HG03108 (cell line): ENCODE data around the gene PSD4.

ENCODE experiments used
- ATAC-seq: cut with Tn5 transposase; IDR thresholded peaks from one replicate; pipeline ENCODE4 v1.9.1; 2021; ENCODE audit warnings: moderate library complexity; ENCODE audit not compliant: unreplicated experiment

The PSD4 gene

DNA sequence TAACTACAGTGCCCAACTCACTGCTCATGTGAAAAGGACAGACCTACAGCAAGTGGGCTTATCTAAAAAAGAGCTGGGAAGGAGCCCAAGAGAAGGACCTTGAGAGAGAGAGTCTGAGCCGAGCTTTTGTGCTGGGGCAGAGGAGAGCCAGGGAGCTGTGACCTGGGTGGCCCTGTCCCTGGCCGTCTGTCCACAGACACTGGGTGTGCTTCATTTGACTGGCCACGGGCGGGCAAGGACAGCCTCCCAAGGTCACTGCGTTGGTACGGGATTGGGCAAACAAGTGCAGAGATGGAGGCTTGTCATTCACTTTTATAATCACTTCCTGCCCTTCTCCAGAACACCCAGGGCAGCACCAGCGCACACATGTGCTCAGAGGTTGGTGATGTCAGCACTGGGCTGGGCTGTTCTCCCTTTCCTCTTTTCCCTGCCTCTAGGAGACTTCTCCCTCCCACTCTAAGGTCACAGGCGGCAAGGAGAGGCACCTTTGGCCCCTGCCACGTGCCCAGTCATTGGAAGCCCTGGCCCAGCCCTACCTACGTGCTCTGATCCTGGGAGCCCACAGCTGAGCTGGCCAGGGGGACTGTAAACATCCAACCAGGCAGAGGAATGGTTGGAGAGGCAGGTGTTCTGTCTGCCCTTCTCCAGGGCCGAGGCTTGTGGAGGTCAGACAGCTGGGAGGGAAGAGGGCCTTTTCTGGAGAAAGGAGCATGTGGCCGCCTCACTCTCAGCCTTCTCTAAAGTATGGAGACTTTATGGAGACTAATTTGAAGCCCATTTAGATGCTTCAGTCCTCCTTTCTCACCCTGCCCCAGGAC is 6.4 kb upstream of the PSD4 start:
- ATAC-seq, result no peak

DNA sequence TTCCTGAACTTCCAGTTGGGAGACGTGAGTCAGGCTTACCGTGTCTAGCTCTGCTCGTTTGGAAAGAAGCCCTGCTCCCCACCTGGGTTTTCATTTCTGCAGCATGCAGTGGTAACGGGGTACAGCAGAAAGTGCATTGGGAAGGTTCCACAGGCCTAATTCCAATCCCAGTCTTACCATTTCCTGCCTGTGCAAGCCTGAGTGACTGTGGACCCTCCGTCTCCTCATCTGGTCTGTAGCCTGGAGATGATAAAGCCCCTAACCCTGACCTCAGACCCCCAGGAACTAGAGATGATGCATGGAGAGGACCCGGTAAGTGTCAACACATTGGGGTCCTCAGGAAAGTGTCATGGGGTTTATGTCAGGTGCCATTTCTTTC is 5.8 kb upstream of the PSD4 start:
- ATAC-seq, result no peak

DNA sequence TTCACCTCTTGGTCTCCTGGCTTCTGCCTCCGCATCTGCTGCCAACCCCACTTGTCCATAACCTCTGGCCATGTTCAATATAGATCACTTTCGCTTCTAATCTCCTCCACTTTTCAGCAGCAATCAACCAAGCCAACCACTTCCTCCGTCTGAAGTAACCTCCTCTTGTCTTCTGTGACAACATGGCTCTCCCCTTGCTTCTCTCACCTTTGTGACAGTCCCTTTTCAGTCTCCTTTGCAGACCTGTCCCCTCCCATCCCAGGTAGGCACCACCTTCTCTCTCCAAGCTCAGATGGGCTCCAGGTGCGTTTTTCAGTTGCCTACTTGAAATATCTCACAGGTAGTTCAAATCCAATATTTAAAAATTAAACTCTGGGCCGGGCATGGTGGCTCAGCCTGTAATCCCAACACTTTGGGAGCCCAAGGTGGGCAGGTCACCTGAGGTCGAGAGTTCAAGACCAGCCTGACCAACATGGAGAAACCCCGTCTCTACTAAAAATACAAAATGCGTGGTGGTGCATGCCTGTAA is 4.7 kb upstream of the PSD4 start:
- no peak for ATAC-seq

DNA sequence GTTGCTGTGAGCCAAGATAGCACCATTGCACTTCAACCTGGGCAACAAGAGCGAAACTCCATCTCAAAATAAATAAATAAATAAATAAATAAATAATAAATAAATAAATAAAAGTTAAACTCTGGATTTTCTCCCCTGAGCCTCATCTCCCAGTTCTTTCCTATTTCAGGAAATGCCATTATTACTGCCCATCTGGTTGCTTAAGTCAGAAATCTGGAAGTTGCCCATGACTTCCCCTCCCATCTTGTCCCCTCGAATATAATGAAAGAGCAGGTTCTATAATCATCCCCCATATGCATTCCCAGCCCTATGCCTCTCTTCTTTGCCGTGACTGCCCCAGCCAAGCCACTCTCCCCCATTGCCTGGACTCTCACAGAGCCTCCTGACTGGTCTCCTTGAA is 4.2 kb upstream of the PSD4 start:
- ATAC-seq, result no peak

DNA sequence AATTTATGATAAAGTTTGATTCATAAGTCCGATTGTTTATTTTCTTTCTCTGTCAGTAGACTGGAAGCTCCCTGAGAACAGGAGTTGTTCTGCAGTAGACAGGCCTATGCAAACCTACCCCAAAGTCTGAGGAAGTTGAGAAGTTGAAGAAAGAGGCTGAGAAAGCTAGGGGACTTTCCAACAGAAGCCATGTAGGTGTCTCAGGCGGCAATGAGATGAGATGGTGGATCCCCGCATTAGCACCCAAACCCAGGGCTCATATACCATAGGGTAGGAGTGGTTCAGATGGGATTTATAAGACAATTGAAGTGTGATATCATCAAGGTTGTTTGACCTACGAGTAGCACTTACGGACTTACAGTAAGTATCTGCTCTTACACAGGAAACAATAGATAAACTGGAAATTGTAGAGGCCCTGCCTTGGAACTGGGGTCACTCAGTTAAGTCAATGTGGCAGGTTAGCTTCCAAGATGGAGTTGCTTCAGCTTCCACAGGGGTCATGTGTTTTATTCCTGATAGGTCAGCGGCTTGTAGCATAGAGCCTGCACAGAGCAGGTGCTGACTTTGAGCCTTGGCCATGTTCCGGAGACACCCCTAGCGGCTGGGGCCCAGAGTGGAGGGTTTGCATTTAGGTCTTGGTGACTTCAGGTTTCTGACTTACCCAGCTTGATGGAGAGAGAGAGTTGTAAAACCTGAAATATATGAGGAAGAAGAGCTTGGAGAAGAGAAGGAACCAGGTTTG is 2.3 kb upstream of the PSD4 start:
- no peak for ATAC-seq

DNA sequence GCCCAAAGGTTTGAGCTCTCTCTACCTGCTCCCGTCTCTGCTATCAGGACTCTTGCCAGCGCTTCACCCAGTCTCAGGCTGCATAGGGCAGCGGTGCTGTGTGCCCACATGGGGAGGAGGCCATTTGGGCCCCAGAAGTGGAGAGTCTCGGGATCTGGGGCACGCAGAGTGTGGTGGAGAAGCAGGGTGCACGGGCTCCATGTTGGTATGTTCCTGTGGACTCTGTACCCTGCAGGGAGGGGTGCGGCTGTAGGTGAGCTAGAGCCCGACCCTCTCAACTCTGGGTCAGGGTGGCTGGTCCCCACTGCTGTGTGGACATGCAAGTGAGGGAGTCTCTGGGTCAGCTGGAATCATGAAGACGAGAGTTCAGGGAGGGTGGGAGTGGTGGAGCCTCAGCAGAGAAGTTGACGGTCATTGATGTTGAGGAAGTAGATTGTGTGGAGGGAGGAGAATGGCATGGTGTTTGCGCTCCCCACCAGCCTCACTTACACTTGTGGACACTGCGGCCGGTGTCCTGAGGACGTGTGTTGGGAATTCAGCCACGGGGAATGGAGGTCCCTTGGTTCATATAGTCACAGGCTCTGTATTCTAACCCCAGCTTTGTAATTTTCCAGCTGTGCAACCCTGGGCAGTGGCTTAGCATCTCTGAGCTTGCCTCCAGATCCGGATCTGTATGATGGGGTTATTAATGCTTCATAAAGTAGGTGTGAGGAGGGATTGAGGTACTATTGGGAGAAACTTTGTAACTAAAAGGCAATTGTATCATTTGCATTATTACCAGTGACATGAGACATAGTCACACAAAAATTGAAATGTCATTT is 840 bp upstream of the PSD4 start:
- no peak for ATAC-seq

DNA sequence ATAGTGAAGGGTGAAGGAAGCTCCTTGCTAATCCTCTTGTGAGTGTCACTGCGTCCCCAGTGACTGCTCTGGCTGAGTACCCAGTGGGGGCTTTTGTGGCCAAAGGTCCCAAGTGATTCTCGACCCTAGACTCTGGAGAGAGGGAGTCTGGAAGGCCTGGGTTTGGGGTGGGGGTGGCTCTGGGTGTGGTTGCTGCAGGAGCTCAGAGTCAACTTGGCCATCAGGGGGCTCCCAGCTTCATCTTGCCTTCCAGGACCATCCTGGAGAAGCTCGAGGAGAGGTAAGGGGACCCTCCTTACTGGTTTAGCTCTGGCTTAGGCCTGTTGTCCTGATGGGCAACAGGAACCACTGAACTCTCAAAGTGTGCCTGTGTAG is 592 bp downstream of the PSD4 start:
- no peak for ATAC-seq

DNA sequence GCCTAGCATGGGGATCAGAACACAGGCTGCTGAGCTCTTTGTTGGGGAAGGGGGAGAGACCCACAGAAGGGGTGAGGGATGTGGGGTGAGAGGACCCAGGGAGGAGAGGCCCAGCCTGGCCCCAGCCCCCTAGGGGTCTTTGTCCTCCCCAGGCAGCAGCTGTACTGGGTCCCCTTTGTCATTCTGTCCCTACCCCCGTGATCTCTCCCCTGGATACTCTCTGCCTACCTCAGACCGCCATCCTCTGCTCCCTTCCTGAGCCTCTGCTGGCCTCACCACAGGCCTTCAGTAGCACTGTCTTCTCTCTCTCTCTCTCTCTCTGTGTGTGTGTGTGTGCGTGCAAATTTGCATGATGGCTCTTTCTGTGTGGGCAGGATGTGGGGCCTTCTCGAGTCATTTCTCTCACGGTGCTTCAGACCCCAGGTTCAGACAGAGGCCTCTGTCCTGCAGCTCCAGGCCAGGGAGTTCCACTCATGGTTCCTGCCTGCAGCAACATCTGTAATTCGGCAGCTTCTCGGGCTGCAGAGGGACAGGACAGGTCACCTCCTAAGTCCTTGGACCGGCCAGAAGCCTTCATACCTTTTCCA is 1.4 kb downstream of the PSD4 start:
- ATAC-seq, result peak; percentile 47

DNA sequence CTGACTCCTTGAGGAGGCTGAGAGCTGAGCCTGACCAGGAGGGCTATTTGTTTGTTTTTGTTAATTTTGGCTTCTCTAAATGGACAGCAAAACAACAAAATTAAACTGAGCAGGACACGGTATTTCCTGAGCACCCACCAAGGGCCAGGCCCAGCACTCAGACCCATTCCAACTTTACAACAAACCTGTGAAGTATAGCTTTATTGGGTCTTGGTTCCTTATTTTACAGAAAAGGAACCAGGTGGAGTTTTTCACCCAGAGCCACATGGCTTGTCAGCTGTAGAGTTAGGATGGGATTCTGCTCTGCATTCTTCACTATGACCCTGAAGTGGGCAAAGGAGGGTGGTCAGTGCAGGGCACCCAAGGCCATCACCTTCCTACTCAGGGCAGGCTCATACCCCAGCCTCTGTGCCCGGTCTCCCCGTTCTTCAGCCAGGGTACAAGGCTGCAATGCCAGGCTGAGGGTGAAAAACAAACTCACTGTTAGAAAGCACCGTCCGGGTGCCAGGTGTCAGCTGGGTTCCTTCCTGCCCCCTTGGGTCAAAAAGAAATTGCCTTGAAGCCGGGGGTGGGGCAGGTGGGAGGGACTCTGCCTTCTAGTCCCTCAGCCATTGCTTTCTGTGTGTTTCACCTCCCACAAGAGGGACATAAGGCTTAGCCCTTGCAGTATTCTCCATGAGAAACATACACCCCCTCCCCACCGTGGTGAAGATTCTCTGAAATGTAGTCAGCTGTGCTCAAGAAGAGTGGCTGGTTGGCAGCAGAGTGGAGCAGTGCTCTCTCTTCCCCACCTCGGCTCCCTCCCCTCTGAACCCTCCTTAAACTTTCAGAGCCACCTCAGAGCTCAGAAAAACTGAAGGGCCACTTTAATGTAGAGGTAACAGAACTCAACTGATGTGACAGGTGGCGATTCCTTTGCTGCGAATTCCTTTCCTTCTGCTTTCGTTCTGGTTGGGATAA is 2.2 kb downstream of the PSD4 start:
- no peak for ATAC-seq

DNA sequence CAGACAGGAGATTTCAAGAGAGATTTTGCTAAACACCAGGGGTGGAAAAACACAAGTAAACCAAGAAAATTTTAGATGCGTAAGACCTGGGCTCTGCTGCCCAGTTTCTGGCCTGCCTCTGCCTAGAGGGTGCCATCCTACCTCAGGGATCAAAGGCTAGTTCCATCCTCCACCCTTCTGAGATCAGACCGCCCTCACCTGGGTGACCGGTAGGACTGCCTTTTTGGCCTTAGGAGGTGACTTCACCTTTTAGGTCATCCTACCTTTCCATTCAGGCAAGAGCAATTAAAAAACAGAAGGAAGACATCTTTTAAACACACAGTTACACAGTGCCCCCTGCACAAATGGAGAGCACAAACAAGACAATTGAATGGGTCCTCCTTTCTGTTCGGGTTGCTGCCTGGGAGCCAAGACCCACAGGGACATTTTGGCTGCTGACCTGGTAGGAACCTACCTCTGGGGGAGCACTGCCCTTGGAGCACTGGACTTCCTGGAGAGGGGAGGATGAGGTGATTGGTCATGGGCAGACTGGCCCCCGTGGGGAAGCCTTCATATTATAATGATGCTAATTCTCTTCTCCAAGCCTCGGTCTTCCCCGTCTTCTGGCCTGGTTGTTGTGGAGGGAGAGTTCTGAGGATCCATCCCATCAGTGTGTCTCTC is 3.1 kb downstream of the PSD4 start:
- no peak for ATAC-seq

DNA sequence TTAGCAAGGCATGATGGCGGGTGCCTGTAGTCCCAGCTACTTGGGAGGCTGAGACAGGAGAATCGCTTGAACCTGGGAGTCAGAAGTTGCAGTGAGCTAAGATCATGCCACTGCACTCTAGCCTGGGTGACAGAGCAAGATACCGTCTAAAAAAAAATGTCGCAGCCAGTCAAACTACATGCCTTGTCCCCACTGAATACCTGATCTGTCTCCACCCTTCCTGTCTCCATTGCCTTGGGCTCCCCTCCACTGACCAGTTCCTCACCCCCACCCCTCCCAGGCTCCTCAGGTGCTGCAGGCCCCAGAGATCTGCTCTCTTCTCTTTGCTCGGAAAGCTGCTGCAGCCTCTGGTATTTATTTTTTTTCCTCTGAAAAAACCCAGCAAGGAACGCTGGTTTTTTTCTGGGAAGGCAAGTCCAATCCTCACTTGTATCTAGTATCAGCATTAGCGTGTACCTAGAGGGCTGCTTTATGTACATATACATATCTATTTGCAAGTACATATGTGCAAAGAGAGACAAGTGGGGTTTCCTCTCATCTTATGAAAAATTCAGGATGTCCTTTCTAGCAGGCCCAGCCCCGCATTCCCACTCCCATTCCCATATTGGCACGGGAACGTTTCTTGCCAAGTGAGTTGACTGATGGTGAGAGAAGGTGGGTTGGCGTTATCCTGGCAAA is 4.4 kb downstream of the PSD4 start:
- no peak for ATAC-seq

DNA sequence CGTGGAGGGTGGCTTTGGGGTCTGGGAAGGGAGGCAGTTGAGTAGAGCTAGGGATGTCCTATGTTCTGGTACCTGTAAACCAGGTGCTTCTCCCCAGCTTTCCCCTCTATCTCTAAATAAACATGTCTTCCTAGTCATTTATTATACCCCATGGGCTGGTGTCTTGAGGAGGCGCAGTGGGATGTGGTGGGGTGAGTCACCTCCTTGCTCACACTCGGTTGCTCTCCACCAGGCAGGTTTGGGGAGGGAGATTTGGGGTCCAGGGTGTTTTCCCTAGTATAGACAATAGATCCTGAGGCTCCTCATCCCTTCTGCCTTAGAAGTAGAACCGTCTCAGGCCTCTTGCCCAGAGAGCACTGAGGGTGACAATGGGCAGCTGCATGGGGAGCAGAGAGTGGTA is 5.1 kb downstream of the PSD4 start:
- ATAC-seq, result no peak

DNA sequence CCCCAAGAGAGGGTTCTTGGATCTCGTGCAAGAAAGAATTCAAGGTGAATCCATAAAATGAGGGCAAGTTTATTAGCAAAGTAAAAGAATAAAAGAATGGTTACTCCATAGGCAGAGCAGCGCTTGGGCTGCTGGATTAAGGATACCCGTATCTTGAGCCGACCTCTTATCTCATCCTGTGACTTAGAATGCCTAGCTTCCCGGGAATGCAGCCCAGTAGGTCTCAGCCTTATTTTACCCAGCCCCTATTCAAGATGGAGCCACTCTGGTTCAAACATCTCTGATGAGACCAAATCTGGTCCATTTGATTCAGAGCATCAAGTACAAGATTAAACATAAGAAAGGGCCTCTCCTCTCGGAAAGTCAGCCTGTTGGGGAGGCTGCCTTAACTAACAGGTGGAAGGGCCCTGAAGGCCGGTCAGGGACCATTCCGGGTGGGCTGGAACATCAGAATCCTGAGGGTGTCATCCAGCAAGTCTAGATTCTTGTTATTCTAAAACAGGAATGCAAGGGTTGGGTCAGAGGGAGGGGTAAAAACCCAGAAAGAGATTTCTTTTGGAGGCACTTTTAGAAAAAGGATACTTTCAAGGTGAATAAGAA is 5.8 kb downstream of the PSD4 start:
- no peak for ATAC-seq

DNA sequence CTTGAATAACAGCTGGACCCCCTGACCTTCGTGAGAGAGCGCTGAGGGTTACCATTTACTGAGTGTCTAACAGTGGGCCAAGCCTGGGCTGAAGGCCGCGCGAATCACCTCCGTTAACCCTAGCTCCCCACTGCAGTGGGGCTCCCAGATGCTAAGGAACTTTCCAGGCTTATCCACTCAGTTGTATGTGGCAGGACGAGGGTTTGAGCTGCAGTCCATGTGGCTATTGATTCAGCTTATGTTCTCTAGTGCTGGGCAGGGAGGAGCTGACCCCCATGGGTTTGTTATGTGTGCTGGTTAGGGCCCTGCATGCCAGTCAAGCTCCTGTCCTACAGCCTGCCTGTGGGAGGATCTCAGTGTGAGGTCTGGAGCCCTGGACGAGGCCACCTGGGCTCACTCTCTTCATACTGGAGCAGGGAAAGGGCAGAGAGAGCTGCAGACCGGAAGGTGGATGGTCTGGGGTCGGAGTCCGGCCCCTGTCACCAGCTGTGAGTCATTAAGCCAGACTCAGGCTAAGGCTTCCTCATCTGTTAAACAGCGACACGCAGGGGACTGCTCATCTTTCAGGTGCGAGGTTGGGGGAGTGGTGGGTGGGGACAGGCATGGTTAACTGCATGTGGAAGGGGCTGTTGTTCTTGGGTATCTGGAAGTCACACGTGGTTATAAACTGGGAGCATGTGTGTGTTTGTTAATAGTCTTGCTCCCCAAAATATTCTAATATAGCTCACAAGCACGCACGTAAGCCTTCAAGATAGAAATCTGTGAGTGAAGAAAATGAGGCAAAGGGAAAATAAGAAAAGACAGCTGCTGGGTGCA is 6.6 kb downstream of the PSD4 start:
- ATAC-seq, result no peak

DNA sequence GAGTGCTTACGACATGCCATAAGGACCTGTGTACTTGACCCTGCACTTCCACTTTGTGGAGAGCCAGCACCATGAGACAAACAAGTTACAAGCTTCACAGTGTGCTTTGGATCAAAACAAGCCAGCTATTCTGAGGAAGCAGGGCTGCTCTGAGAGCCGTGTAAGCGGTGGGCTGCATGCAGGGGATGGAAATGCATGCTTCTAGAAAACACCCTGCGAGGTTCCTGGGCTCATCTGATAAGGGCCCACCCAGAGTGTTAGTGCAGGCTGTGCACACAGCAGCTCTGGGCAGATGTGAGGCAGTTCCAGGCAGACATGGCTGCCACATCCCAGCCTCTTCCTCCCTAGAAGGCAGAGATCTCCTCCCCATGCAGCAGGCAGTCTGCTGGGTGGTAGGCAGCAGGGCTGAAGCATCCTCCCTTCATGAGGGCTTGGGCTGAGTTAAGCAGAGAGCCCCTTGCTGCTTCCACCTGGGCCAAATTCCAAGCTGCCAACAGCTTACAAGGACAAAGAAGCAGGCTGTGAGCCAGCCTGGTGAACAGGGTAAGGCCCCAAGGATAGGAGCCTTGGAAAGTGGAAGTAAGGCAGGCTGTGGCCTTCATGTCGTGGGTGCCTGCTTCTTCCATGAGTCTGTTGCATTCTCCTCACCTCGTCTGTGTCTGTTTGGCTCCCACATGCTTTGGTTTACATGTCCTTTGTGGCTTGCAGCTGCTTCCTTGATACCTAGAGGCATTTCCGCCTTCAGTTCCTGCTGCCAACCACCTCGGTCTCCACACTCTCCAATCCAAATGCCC is 7.7 kb downstream of the PSD4 start:
- ATAC-seq, result no peak

DNA sequence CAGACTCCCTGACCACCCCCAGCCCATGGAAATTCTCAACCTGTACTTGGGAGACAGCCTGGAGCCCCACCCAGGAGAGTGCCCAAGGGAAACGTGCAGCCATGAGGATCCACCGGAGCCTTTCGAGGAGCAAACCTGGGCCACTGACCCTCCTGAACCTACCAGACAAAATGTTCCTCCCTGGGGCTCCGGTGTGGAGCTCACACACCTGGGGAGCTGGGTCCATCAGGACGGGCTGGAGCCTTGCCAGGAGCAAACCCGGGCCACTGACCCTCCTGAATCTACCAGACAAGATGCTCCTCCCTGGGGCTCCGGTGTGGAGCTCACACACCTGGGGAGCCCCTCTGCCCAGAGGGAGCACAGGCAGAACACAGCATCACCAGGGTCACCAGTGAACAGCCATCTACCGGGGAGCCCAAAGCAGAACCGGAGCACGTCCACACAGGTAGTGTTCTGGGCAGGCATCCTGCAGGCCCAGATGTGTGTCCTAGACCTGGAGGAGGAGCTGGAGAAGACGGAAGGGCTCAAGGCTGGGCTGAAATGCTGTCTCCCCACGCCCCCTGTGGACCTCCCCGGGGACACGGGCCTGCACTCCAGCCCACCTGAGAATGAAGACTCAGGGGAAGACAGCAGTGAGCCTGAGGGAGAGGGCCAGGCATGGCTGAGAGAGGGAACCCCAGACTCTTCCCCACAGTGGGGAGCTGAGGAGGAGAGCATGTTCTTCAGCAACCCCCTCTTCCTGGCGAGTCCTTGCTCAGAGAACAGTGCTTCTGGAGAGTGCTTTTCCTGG is 8.9 kb downstream of the PSD4 start:
- ATAC-seq, result no peak
